ENCODE measurements around the gene FN3KRP.

Gene FN3KRP

GRCh38 chr17:82703935-82704865 is 12.3 kb upstream of the FN3KRP start:
- no peak for DNase-seq

- no peak for DNase-seq
Observed at GRCh38 chr17:82704886-82705285, 11.6 kb upstream of the FN3KRP start.

DNA sequence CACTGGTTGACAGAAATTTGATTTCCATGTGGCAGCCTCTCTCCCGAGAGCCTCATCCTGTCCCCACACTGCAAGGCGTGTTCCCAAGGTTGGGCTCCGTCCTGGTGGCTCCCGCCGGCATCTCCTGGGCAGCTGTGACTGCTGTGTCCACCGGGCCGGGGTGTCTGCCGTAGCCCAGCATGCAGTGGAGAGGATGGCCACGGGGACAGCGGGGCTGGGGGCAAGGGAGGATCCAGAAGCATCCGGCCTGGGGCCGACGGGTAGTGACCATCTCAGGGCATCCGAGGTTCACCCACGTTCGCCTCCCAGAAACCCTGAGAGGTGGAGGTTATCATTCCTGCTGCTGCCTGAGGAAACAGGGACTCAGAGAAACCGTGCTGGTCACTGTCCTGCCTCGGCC is 10.8 kb upstream of the FN3KRP start:
- DNase-seq: no peak

DNA sequence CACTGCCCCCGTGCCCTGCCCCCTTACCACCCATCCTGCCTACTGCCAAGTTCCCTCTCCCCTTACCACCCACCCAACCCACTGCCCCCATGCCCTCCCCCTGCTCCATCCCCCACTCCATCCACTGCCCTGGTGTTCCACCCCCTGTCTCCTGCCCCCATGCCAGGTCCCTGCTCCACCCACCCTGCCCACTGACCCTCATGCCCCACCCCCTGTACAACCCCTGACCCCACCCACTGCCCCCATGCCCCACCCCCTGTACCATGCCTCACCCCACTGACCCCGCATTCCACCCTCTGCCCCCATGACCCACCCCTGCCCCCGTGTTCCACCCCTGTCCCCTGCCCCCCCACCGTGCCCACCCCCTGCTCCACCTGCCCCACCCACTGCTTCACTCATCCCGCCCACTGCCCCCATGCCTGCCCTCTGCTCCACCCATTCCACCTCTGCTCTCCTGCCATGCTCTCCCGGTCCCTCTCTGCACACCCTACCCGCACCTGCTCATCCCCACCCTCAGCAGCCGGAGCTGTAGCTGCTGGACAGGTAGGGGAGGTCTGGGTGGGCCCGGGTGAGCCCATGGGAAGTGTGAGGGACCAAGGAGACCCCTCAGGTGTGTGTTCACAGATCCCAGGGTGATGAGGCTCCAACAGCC is 7.4 kb upstream of the FN3KRP start:
- no peak for DNase-seq

DNA sequence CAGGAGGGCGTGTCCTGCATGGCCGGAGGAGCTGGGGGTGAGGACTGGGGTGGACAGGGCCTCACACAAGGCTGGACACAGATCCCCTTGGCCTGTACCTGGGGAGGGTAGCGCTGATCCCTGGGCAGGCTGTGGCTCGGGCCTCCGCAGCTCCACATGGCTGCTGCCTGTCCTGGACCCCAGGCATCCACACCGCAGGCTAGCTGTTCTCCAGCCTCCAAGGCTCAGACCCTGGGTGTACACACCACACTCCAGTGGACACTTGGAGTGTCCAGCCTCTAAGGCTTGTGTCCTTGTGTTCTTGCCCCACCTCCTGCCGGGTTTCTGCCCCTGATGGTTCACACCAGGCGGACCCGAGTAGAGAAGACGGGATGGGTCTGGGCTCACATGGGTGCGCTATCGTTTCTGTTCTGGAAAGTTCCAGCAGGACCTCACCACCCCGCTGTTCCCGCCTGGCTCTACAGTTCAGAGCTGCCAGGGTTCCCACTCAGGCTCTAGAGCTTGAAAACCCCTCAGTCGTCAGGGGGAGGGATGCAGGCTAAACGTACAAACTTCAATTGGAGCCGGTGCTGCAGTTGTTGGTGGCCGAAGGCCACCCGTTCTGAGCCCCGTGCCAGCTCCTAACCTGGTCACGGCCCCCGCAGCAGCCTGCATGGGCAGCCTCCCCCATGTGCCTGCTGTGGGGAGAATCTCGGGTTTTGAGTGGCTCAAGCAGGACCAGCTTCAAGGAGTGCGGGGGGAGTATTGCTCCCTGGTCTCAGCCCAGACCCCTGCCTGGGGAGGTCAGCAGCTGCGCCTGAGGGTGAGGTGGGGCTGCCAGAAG is 6.6 kb upstream of the FN3KRP start:
- DNase-seq: no peak

DNA sequence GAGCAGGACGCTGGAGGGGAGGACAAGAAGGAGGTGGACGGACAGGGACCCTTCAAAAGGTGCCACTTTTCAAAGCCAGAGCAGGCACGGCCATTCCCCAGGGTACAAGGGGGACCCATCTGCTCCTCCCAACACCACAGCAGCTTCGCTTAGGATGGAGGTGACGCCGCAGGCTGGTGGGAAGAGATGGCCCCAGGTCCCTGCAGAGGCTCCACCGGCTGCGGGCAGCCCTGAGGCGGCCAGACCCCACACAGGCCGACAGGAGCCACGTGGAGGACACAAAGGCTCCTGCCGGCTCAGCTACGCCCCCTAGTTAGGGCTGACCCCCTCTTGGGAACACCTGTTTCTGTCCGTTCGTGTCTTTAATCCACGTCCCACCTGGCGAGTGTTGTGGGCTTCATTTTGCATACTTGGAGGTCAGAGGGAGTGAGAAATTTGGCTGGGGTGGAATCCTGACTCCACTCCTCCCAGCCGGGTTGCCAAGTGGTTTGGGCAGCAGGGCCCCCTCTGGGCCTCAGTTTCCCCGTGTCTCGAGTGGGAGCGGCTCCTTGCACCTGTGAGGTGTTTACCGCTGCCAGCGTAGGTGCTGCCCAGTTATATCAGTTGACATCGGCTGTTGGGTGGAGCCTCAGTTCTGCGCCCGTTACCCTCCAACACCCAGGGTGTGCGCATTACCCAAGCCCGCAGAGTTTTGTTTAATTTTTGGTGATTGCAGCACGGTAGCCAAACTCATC is 5.8 kb upstream of the FN3KRP start:
- no peak for DNase-seq

DNA sequence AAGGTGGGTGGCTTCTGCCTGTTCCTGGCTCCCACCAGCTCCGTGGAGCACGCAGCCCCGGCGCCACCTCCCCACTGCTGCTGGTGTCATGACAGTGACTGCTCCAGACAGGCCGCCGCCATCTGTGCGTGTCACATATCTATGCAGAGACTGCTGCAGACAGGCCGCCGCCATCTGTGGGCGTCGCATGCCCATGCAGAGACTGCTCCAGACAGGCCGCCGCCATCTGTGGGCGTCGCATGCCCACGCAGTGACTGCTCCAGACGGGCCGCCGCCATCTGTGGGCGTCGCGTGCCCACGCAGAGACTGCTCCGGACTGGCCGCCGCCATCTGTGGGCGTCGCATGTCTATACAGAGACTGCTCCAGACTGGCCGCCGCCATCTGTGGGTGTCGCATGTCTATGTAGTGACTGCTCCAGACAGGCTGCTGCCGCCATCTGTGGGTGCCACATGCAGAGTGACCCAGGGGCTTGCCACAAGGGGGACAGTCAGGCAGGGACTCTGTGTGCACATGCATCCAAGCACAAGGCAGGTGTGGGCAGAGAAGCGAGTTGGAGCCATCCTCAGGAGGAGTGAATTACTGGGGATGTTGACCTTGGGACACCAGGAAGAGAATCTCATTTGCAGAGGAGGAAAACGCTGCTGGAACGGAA is 3.3 kb upstream of the FN3KRP start:
- peak in 2 of 56 donors; percentile 23 to 39 for DNase-seq

- DNase-seq: no peak
Observed at GRCh38 chr17:82718986-82719685, 2.6 kb downstream of the FN3KRP start.

DNA sequence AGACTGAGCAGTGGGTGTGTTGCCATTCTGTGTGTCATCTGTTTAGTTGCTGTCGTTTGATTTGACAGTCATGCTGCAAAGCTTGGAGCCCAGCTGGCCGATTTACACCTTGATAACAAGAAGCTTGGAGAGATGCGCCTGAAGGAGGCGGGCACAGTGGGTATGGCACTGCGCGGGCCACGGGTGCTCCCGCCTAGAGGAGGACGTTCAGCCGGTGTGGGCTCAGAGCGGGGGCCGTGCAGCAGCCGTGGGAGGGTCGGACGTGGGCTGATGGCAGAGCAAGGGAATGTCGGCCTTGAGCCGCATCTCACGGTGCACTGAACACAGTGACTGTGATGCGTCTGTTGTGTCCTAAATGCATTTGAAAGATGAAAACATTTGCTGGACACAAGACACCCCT is 3.7 kb downstream of the FN3KRP start:
- DNase-seq: no peak

GRCh38 chr17:82722341-82723013 is 6.0 kb downstream of the FN3KRP start:
- no peak for DNase-seq

DNA sequence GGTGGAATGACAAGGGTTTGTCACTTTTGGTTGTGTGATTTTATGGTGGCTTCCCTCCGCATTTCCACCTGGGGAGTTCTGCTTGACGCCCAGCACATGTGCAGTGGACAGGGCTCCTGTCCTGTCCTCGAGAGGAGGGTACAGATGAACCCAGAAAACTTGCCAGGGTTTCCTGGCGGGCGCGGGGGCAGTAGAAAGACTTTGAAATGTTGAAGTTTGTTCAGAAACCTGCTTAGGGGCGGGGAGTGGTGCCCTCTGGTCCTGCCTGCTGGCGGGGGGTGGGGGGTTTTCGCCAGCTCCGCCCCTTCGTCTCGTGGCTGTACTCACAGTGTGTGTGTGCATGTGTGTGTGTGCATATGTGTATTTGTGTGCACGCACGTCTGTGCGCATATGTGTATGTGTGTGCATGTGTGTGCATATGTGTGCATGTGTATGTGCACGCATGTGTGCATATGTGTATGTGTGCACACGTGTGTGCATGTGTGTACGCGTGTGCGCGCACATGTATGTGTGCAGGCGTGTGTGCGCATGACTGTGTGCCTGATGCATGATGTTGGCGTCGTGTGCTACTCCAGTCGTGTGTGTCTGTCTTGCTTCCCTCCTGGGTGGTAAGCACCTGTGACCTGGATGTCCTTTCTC is 6.8 kb downstream of the FN3KRP start:
- no peak for DNase-seq

GRCh38 chr17:82726427-82726826 is 9.9 kb downstream of the FN3KRP start:
- no peak for DNase-seq

DNA sequence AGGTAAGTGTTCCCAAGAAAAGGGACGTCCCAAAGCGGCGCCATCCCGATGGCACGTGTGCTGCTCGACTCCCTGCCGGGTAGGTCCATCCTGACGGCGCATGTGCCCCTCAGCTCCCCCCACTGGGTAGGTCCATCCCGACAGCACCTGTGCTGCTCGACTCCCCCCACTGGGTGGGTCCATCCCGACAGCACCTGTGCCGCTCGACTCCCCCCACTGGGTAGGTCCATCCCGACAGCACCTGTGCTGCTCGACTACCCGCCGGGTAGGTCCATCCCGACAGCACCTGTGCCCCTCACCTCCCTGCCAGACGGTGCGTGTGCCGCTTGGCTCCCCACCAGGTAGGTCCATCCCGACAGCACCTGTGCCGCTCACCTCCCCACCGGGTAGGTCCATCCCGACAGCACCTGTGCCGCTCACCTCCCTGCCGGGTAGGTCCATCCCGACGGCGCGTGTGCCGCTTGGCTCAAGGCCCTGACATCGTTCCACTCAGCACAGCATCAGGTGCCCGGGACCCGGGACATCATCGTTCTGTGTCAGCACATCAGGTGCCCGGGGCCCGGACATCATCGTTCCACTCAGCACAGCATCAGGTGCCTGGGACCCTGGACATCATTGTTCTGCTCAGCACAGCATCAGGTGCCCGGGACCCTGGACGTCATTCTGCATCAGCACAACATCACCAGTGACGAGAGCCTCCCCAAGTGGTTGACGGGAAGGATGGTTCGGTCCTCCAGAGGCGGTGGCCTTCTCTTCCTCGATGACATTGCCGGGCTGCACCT is 13.2 kb downstream of the FN3KRP start:
- no peak for DNase-seq

GRCh38 chr17:82732118-82732743 is 15.7 kb downstream of the FN3KRP start:
- DNase-seq: no peak

- peak in 49 of 56 donors; percentile 24 to 90 (median 72) for DNase-seq
Observed at GRCh38 chr17:82734987-82735866, 18.7 kb downstream of the FN3KRP start, which contains the start of gene FN3K. FN3K (plus strand) TSS chr17:82735615; CDS start chr17:82735637, 22 bp downstream.

- no peak for DNase-seq
Observed at GRCh38 chr17:82736511-82737185, 20.1 kb downstream of the FN3KRP start.
